HEK293T (cell line): Measurements from ENCODE around the gene TMEM144.

Experiments used
- CTCF ChIA-PET: fragments of 350-600 bp; formaldehyde crosslinking; extraction: SDS; loops from one replicate; lab custom pipeline; 2021; ENCODE audit warnings: antibody characterized with exemption, inconsistent platforms; lab: Yijun Ruan, JAX
- POLR2A ChIA-PET: fragments of 350-600 bp; formaldehyde crosslinking; extraction: SDS; loops from one replicate; lab custom pipeline; 2020; ENCODE audit warnings: antibody characterized with exemption, inconsistent platforms; lab: Yijun Ruan, JAX
- DNase-seq: peaks from one replicate; pipeline ENCODE4 v3.0.0; 2012; ENCODE audit warnings: mixed read lengths; ENCODE audit errors: extremely low spot score
- ARNT ChIP-seq: fragments of 450-650 bp; IDR thresholded peaks from 2 replicates; pipeline ENCODE4 v1.6.1; 2017; ENCODE audit warnings: mild to moderate bottlenecking
- BHLHE40 ChIP-seq: fragments of 450-650 bp; IDR thresholded peaks from 2 replicates; pipeline ENCODE4 v1.6.1; 2016; ENCODE audit warnings: mild to moderate bottlenecking, moderate library complexity, borderline replicate concordance
- CTBP1 ChIP-seq: fragments of 450-650 bp; IDR thresholded peaks from 2 replicates; pipeline ENCODE4 v1.6.1; 2016; ENCODE audit warnings: borderline replicate concordance
- ELF4 ChIP-seq: fragments of 450-650 bp; IDR thresholded peaks from 2 replicates; pipeline ENCODE4 v1.6.1; 2017; ENCODE audit warnings: antibody characterized with exemption
- FOXA1 ChIP-seq: fragments of 450-650 bp; IDR thresholded peaks from 2 replicates; pipeline ENCODE4 v1.6.1; 2016; ENCODE audit warnings: mild to moderate bottlenecking
- FOXK2 ChIP-seq: fragments of 450-650 bp; IDR thresholded peaks from 2 replicates; pipeline ENCODE4 v1.6.1; 2016; ENCODE audit warnings: mild to moderate bottlenecking
- FOXM1 ChIP-seq: fragments of 450-650 bp; IDR thresholded peaks from 2 replicates; pipeline ENCODE4 v1.6.1; 2017; ENCODE audit warnings: mild to moderate bottlenecking, borderline replicate concordance
- HDGF ChIP-seq: fragments of 450-650 bp; IDR thresholded peaks from 2 replicates; pipeline ENCODE4 v1.6.1; 2017; ENCODE audit warnings: antibody characterized with exemption, borderline replicate concordance
- L3MBTL2 ChIP-seq: fragments of 450-650 bp; conservative IDR thresholded peaks from 2 replicates; pipeline ENCODE4 v1.6.1; 2016; ENCODE audit warnings: mild to moderate bottlenecking
- LEF1 ChIP-seq: fragments of 450-650 bp; IDR thresholded peaks from 2 replicates; pipeline ENCODE4 v1.6.1; 2017; ENCODE audit warnings: mild to moderate bottlenecking, borderline replicate concordance
- NFRKB ChIP-seq: fragments of 450-650 bp; IDR thresholded peaks from 2 replicates; pipeline ENCODE4 v1.6.1; 2016; ENCODE audit warnings: mild to moderate bottlenecking, moderate library complexity
- SP1 ChIP-seq: fragments of 450-650 bp; IDR thresholded peaks from 2 replicates; pipeline ENCODE4 v1.6.1; 2017
- SUZ12 ChIP-seq: fragments of 450-650 bp; IDR thresholded peaks from 2 replicates; pipeline ENCODE4 v1.6.1; 2016; ENCODE audit warnings: mild to moderate bottlenecking
- TARDBP ChIP-seq: fragments of 450-650 bp; IDR thresholded peaks from 2 replicates; pipeline ENCODE4 v1.6.1; 2016
- ZNF384 ChIP-seq: fragments of 450-650 bp; IDR thresholded peaks from 2 replicates; pipeline ENCODE4 v1.6.1; 2016
- TF ChIP-seq, protein P1 (sequence below): fragments of 450-650 bp; IDR thresholded peaks from 2 replicates; pipeline ENCODE4 v1.6.1; 2016

Gene TMEM144

GRCh38 chr4:158209825-158210807 lies at the start of gene TMEM144:
Gene TMEM144, plus strand, starts transcription at chr4:158210486. Its CDS starts 2,182 bp downstream, at chr4:158212668.
- TF ChIP-seq FOXK2 (no peak), L3MBTL2 (no peak; the same call in 1 of the 2 replicates), SP1 (no peak), ZNF384 (no peak), NFRKB (no peak), ARNT (no peak)
- CTCF ChIA-PET: interaction anchor here (0.6 to 1.0 kb wide), 2 partner anchors 16 to 92 kb away, joined by 3 read pairs; no protein-coding TSS in a partner anchor
- POLR2A ChIA-PET: interaction anchor here (0.6 to 1.6 kb wide), 9 partner anchors 8 to 460 kb away, joined by 3 to 7 read pairs (median 5); no protein-coding TSS in a partner anchor
- peak; percentile 77 for DNase-seq

DNA sequence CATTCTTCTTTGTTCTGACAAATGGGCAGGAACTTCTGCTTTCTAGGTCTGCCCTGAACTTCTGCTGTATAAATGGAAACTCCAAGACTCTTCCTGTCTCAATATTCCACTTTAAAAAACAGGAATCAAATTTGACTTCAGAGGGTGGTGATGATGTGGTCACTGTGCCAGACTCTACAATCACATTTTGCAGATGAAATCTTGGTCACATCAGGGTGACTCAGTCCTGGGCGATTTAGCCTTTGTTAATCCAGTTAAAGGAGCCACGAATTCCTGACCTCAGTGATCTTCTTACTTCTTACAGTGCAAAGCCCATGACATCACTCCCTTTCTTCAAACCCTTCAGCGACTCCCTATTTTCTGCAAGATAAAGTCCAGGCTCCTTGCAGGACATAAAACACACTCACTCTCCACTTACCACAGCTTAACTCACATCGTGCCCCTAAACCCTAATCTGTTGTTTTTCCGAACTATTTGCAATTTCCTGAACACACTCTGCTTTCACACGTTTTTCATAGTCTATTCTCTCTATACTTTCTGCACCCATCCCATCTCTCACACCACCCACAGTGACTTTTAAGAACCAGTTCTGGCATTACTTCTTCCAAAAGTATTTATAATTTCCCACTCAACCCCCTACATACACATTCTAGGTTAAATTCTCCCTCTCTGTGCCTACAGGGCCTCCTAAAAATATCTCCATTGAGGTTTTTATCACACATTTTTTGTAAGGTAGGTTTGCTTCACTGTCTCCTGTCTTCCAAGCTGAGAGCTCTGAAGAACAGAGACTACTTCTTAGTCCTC lies 48.5 kb upstream of the TMEM144 start:
- no peak for DNase-seq
- CTCF ChIA-PET: interaction anchor here (2.2 kb wide), 1 partner anchor 10 kb away, joined by 6 read pairs; no protein-coding TSS in a partner anchor
- TF ChIP-seq FOXK2: no peak
- TF ChIP-seq SP1: no peak
- TF ChIP-seq FOXA1: no peak
- no peak for TF ChIP-seq TARDBP
- no peak for TF ChIP-seq ZNF384
- TF ChIP-seq BHLHE40: no peak
- TF ChIP-seq LEF1: no peak
- no peak for TF ChIP-seq ARNT
- no peak for TF ChIP-seq SUZ12
- TF ChIP-seq L3MBTL2: no peak
- TF ChIP-seq FOXM1: no peak
- no peak for TF ChIP-seq HDGF
- TF ChIP-seq, protein P1, sequence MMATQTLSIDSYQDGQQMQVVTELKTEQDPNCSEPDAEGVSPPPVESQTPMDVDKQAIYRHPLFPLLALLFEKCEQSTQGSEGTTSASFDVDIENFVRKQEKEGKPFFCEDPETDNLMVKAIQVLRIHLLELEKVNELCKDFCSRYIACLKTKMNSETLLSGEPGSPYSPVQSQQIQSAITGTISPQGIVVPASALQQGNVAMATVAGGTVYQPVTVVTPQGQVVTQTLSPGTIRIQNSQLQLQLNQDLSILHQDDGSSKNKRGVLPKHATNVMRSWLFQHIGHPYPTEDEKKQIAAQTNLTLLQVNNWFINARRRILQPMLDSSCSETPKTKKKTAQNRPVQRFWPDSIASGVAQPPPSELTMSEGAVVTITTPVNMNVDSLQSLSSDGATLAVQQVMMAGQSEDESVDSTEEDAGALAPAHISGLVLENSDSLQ: no peak
- TF ChIP-seq NFRKB: no peak
- POLR2A ChIA-PET: no interaction called here

DNA sequence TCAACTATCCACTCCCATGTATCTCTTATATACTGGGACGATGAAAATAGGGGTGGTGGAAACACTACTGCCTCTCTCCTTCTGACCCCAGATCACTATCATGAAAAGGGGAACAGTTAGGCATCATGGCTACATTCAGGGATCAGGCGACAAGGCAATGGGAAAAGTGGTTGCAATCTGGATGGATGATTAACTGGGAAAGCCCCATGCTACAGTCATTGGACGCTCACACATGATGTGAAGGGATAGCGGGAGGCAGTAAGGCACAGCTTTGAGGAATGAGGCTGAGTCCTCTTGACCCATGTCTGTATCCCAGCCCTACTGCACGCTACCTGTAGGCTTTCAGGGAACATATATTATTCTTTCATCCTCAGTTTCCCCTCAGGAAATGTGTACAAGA lies 47.7 kb upstream of the TMEM144 start:
- POLR2A ChIA-PET: no interaction called here
- no peak for DNase-seq
- CTCF ChIA-PET: interaction anchor here (0.5 to 2.2 kb wide), 3 partner anchors 9 to 38 kb away, joined by 3 to 6 read pairs (median 5); no protein-coding TSS in a partner anchor
- TF ChIP-seq NFRKB (no peak), ZNF384 (no peak), TARDBP (no peak), FOXM1 (no peak), SP1 (no peak), SUZ12 (no peak), L3MBTL2 (no peak), ELF4 (no peak), FOXK2 (no peak), FOXA1 (no peak)
- TF ChIP-seq, protein P1: no peak

DNA sequence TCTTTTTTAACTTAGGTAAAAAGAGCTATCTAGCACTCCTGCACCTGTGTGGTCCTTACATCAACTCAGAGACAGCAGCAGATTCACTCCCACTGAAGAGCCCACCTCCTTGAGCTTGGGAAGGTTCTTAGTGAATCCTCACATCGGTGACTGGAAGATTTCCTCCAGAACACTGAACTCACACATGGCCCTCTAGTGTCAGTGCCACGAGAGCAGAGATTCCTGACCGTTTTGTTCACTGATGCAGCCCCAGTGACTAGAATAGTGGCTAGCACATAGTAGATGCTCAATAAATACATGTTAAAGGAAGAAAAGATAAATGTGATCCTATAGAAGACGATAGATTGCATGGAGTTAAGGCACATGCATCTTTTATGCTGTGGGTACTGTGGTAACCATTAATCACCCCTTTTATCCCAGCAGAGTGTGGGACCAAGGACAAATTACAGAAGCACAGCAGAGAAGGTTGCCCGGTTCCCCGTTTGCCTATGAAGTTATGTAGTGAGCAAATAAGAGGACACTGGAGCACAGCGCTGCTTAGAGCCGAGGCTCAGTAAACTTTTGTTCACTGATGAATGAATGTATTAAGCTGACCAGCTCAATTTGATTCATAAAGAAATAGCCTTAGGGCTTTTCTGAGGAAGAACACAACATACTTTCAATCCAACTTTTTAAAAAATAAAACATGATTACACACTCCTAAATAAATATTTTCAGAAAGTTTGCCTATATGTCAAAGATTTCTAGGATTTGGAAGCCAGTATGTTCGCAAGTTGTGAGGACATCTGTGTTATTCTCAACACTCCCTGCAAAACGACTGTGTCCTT lies 46.1 kb upstream of the TMEM144 start:
- no peak for DNase-seq
- no peak for TF ChIP-seq ELF4
- TF ChIP-seq ZNF384: no peak
- no peak for TF ChIP-seq CTBP1
- TF ChIP-seq FOXA1: no peak
- no peak for TF ChIP-seq NFRKB
- no peak for TF ChIP-seq ARNT
- TF ChIP-seq LEF1: no peak
- TF ChIP-seq HDGF: no peak
- no peak for TF ChIP-seq SUZ12
- no peak for TF ChIP-seq BHLHE40
- TF ChIP-seq L3MBTL2: no peak
- POLR2A ChIA-PET: no interaction called here
- CTCF ChIA-PET: interaction anchor here (2.2 kb wide), 1 partner anchor 8 kb away, joined by 6 read pairs; no protein-coding TSS in a partner anchor

DNA sequence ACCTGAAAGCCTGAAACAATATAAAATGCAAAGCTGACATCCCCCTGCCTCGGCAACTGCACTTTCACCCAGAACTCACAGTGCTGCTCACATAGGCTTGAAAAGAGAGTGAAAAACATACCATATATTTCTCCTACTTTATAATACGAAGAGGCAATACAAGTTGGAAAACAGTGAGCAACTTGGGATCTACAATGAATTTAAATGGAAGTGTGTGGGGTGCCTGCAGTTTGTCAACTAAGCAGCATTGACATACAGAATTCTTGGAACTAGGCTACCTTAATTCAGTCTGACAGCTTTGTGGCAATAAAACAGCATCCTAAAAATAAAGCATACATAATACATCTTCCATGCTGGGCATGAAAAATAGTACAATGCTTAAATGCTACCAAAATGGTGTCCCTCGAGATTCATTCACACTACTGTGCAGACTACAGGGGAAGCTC lies 45.5 kb upstream of the TMEM144 start:
- TF ChIP-seq L3MBTL2 (no peak), FOXA1 (no peak), NFRKB (no peak), LEF1 (no peak), FOXM1 (no peak)
- TF ChIP-seq, protein P1: no peak
- CTCF ChIA-PET: no interaction called here
- DNase-seq: no peak
- POLR2A ChIA-PET: no interaction called here
